ENCODE measurements around the gene BPGM.

DNA sequence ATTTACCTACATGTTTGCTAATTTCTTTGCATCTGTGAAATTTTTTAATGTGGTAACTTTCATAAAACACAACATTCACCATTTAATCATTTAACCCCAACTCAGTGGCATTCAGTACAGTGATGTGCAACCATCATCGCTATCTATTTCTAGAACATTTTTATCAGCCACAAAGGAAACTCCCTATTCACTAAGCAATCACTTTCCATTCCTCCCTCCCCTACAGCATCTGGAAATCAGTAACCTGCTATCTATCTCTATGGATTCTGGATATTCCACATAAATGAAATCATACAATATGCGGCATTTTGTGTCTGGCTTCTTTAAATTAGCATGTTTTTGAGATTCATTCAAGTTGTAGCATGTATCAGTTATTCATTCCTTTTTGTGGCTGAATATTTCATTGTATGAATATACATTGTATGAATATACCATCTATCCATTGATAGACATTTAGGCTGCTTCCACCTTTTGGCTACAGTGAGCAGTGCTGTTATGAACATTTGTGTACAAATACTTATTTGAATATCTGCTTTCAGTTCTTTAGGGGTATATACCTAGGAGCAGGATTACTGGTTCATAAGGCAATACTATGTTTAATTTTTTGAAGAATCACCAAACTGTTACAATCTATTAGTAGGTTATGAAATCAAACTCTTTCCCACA is 19.4 kb upstream of the BPGM start:
- TF ChIP-seq CTCF (IDR thresholded peaks at IDR 0.05; ENCODE audit: poor library complexity) (no peak), EZH2 (IDR thresholded peaks at IDR 0.05; ENCODE audit: borderline replicate concordance) (no peak), EZH2phosphoT487 (IDR thresholded peaks at IDR 0.05; ENCODE audit: low read depth, severe bottlenecking, unreplicated experiment) (no peak)

Measured in hepatocyte (in vitro differentiated cells).